Endothelial cell (in vitro differentiated cells): Measurements from ENCODE around the gene EFNA4. TPM values are rescaled to one million over a fixed set of nuclear protein-coding genes. Genes with fewer than 3 reads are reported as not detected.

Experiments used
- DNase-seq: peaks from one replicate; pipeline ENCODE4 v3.0.0; 2021; ENCODE audit warnings: low spot score
- H3K27ac Mint-ChIP-seq: one replicate; pipeline ENCODE4 v1.8.0; 2021; ENCODE audit warnings: mixed read lengths, inconsistent platforms; ENCODE audit not compliant: unreplicated experiment
- H3K27me3 Mint-ChIP-seq: one replicate; pipeline ENCODE4 v1.8.0; 2021; ENCODE audit warnings: mild to moderate bottlenecking, moderate library complexity, mixed read lengths, inconsistent platforms; ENCODE audit not compliant: unreplicated experiment
- H3K36me3 Mint-ChIP-seq: one replicate; pipeline ENCODE4 v1.8.0; 2021; ENCODE audit warnings: mild to moderate bottlenecking, low read depth, mixed read lengths, inconsistent platforms; ENCODE audit not compliant: unreplicated experiment
- H3K4me1 Mint-ChIP-seq: one replicate; pipeline ENCODE4 v1.8.0; 2021; ENCODE audit warnings: mild to moderate bottlenecking, mixed read lengths, inconsistent platforms; ENCODE audit not compliant: unreplicated experiment
- H3K4me3 Mint-ChIP-seq: one replicate; pipeline ENCODE4 v1.8.0; 2021; ENCODE audit warnings: mild to moderate bottlenecking, mixed read lengths, inconsistent platforms; ENCODE audit not compliant: unreplicated experiment
- H3K9me3 Mint-ChIP-seq: one replicate; pipeline ENCODE4 v1.8.0; 2021; ENCODE audit warnings: mixed read lengths, inconsistent platforms; ENCODE audit not compliant: unreplicated experiment
- total RNA-seq: library from RNA; stranded (reverse); fragmentation: NEBNext Ultra II Directional; extraction: Animal tissue kit (Norgen Biotek cat#: 25700); gene quantifications from one replicate; pipeline ENCODE4 v1.2.1, GENCODE V29; 2021; ENCODE audit not compliant: unreplicated experiment
- TF ChIP-seq, protein P1 (sequence below): fragments of 200-600 bp; sonication (generic); IDR thresholded peaks from one replicate; pipeline ENCODE4 v1.5.0; 2021; ENCODE audit warnings: antibody characterized with exemption; ENCODE audit not compliant: unreplicated experiment

EFNA4 gene
- total RNA-seq, 1 donor from 2014 or later, result 25.2 TPM

DNA sequence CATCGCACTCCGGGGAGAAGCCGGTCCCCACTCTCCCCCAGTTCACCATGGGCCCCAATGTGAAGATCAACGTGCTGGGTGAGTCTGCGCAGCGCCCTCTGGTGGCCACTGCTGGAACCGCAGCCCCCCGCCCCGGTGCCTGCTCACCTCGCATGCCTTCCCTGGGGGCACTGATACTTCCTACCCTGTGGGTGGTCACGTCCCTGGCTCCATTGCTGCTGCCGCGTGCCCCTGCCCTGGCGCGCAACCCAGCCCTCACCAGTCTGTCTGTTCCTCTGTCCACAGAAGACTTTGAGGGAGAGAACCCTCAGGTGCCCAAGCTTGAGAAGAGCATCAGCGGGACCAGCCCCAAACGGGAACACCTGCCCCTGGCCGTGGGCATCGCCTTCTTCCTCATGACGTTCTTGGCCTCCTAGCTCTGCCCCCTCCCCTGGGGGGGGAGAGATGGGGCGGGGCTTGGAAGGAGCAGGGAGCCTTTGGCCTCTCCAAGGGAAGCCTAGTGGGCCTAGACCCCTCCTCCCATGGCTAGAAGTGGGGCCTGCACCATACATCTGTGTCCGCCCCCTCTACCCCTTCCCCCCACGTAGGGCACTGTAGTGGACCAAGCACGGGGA is 22.7 kb downstream of the EFNA4 start:
- Mint-ChIP-seq H3K4me3 (no peak overlapping the region), H3K9me3 (no peaks in the 10 kb centered on the region), H3K27me3 (peaks cover 26% of the 10 kb centered on the region), H3K27ac (no peak overlapping the region), H3K4me1 (peaks cover 24% of the 10 kb centered on the region), H3K36me3 (peaks cover 13% of the 10 kb centered on the region)
- DNase-seq, result peak; percentile 82
- TF ChIP-seq, protein P1, sequence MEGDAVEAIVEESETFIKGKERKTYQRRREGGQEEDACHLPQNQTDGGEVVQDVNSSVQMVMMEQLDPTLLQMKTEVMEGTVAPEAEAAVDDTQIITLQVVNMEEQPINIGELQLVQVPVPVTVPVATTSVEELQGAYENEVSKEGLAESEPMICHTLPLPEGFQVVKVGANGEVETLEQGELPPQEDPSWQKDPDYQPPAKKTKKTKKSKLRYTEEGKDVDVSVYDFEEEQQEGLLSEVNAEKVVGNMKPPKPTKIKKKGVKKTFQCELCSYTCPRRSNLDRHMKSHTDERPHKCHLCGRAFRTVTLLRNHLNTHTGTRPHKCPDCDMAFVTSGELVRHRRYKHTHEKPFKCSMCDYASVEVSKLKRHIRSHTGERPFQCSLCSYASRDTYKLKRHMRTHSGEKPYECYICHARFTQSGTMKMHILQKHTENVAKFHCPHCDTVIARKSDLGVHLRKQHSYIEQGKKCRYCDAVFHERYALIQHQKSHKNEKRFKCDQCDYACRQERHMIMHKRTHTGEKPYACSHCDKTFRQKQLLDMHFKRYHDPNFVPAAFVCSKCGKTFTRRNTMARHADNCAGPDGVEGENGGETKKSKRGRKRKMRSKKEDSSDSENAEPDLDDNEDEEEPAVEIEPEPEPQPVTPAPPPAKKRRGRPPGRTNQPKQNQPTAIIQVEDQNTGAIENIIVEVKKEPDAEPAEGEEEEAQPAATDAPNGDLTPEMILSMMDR, result peak; percentile 99

DNA sequence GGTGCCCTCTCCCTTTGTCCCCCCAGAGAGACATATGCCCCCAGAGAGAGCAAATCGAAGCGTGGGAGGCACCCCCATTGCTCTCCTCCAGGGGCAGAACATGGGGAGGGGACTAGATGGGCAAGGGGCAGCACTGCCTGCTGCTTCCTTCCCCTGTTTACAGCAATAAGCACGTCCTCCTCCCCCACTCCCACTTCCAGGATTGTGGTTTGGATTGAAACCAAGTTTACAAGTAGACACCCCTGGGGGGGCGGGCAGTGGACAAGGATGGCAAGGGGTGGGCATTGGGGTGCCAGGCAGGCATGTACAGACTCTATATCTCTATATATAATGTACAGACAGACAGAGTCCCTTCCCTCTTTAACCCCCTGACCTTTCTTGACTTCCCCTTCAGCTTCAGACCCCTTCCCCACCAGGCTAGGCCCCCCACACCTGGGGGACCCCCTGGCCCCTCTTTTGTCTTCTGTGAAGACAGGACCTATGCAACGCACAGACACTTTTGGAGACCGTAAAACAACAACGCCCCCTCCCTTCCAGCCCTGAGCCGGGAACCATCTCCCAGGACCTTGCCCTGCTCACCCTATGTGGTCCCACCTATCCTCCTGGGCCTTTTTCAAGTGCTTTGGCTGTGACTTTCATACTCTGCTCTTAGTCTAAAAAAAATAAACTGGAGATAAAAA is 23.5 kb downstream of the EFNA4 start:
- TF ChIP-seq, protein P1, result no peak
- Mint-ChIP-seq H3K27me3 (peaks cover 22% of the 10 kb centered on the region), H3K4me3 (peak overlapping the region; percentile 70), H3K27ac (no peak overlapping the region), H3K9me3 (no peaks in the 10 kb centered on the region), H3K36me3 (peaks cover 9% of the 10 kb centered on the region), H3K4me1 (peaks cover 20% of the 10 kb centered on the region)
- DNase-seq, result no peak

DNA sequence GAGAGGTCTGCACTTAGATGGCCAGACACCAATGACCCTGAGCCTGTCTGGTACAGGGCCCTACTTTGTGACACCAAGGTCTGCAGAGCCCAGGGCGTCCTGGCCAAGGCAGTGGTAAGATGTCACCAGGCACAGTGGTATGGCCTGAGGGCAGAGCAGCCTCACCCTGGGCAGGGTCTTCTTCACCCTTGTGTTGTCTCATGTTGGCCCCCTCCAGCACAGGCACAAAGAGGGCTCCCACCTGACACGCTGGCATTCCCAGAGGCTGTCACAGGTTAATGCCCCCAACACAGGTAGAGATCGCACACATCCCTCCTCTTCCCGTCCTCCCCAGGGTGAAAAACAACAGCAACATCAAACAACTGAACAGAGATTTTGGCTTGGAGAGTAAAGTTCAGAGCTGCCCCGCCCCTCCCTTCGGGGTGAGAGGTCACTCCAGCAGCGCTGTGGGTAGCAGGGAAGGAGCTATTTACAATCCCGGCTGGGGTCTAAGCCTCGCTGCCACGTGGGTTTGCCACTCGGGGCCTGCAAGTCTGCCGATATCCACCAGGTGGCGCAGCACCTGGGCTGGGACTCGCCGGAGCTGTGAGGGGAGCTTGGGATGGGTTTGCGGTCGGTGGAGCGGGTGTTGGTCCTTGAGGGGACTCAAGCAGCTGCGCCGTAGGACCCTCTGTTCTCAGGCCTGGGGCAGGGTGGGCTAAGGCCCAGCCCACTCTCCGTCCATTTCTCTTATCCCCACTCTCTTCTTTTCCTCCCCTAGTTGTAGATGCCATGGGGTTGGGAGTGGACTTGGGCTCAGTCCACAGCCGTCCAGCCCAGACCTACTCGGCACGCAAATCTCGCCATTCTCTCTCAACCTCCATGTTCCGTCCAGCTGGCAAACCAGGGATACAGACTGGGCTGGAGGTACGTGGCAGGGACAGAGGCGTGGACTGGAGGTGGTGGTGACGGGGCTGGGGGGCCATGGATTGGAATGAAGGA is 27.8 kb downstream of the EFNA4 start:
- Mint-ChIP-seq H3K36me3 (peaks cover 14% of the 10 kb centered on the region), H3K27ac (no peak overlapping the region), H3K27me3 (peaks cover 15% of the 10 kb centered on the region), H3K4me1 (peaks cover 32% of the 10 kb centered on the region), H3K4me3 (peak overlapping the region; percentile 29), H3K9me3 (no peaks in the 10 kb centered on the region)
- peak; percentile 95 for DNase-seq
- TF ChIP-seq, protein P1, result peak; percentile 99

DNA sequence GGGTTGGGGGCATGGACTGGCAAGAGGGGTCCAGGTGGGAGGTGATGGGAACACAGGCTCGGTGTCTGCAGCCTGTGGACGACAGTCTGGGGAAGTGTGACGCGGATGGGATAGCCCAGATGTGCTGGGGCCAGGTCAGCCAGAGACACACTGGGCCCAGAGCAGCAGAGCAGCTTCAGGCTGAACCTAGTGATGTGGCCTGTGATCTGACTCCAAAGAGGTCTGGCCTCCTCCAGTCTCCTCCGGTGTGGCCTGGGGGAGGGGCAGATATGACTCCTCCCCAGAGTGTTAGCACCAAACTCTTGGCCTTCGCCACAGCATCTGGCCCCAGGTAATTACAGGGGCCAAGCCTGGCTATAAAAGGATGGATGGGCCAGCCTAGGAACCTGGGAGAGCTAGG is 28.6 kb downstream of the EFNA4 start:
- TF ChIP-seq, protein P1, result no peak
- no peaks in the 10 kb centered on the region for H3K9me3 Mint-ChIP-seq
- no peak overlapping the region for H3K27ac Mint-ChIP-seq
- H3K36me3 Mint-ChIP-seq, result peaks cover 14% of the 10 kb centered on the region
- no peak for DNase-seq
- no peak overlapping the region for H3K4me3 Mint-ChIP-seq
- H3K27me3 Mint-ChIP-seq, result peaks cover 15% of the 10 kb centered on the region
- H3K4me1 Mint-ChIP-seq, result peaks cover 30% of the 10 kb centered on the region
